GM18867 (cell line): Measurements from ENCODE around the gene RAP1GAP.

Experiments
- ATAC-seq: cut with Tn5 transposase; IDR thresholded peaks from one replicate; pipeline ENCODE4 v1.9.1; 2021; ENCODE audit warnings: mild to moderate bottlenecking, moderate library complexity; ENCODE audit not compliant: unreplicated experiment

The RAP1GAP gene

GRCh38 chr1:21663248-21663950, 5.8 kb downstream of the RAP1GAP start:
- no peak for ATAC-seq

GRCh38 chr1:21662426-21663247, 6.5 kb downstream of the RAP1GAP start:
- no peak for ATAC-seq

DNA sequence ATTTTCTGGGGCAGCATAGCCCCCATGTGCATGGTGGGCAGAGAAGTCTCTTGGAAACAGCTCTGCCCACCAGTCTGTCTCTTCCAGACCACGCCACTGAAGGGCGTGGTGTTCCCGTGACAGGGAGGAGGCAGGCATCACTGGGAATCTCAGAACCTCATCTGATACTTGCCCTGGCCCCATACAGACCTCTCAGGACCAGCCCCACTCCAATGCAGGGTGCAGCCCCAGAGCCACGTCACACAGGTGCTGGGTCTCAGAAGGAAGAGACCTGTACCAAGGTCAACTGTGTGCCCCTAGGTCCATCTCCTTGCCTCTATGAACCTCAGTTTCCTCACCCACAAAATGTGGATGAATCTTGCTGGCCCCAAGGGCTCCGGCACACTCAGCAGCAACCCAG, 7.3 kb downstream of the RAP1GAP start:
- ATAC-seq: no peak

DNA sequence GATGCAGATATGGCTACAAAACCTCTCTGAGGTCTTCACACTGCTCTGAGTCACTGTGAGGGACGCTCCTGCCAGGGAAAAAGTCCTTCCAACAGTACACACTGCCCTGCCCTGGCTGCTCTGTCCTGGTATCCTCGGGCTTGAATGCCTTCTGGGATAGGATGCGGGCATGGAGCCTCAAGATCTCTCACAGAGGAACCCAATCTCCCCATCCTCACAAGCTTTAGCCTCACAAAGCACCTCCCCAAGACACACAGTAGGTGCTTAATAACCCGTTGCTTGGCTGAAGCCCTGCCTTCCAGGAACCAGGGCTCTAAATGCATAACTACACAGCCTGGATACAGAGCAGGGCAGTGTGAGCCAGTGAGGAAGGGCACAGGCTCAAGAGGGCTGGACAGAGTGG, 9.2 kb downstream of the RAP1GAP start:
- ATAC-seq: no peak

DNA sequence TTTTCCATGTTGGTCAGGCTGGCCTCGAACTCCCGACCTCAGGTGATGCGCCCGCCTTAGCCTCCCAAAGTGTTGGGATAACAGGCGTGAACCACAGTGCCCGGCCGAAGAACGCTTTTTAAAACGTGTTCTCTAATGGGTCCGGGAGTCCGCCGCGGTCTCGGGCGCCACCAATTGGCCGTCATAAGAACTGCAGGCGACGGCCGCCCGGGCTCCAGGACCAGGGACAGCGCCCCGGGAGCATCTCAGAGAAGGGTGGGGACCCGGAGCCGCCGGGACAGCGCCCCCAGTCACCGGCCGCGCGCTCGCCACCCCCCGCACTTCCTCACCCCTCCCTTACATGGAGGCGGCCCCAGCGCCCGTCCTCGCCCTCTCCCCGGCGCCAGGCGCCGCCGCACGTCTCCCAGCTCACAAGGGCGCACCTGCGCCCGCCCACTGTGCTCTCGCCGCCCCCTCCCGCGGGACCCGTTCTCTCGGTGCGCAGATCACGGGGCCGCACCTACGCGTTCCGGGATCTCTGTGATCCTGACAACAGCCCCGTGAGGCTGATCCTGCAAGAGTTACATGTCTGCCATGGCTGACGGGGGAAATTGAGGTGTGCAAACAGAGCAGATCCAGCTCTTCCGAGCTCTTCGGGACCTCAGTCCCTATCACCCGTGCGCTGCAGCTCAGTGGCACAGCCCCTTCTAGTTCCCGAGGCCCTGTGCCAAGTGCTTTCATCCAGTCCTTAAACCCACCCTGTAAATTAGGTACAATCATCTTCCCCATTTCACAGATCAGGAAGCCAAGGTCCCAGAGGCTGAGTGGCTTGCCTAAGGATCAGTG, 9.8 kb downstream of the RAP1GAP start:
- peak; percentile 56 for ATAC-seq

DNA sequence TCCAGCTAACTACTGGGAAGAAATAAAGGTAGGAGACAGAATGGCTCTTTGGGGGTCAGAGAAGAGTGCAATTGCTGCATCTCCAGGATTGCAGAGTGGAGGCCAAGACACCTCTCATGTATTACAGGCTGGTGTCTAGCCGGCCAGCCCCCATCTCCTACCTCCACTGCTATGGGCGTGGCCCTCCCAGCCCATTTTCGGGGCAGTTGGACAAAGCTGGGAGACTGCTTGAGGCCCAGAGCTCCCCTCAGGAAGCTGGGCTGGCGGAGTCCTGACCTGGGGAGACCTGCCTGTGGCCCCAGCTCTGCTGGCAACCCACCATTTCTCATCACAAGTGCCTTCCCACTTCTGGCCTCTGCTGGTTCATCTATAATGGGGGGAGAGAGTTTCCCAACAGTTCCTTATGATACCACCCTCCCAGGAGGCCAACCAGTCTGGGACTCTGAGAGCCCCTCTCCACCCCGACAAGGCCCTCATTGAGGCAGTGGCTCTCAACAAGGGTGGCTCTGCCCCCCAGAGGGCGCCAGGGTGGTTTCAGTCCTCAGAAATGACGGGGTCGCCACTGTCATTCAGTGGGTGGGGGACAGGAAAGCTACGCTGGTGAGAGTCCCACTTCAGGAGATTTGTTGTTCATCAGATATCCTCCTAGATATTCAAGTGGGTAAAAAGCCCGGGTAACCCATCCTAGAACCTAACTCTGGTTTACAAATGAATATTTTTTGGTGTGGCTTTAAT, 11.5 kb downstream of the RAP1GAP start:
- no peak for ATAC-seq

DNA sequence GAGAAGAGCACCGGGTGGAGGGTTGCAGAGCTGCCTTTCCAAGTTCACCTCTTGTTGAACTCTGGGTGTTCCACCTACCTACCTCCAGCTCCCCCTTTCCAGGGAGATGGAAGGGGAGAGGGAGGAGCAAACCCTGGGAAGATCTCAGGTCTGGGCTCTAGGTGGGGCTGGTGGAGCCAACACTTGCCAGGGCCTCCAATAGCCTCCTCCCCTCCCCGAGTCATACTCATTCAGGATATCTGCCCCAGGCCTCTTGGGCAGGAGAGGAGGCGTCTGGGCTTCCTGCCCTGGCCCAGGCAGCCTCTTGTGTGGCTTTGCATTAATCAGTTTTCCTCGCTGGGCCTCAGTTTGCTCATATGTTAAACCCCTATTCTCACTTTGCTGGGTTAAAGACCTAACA, 13.4 kb downstream of the RAP1GAP start:
- no peak for ATAC-seq

- no peak for ATAC-seq
Observed at GRCh38 chr1:21655259-21655658, 13.9 kb downstream of the RAP1GAP start.

GRCh38 chr1:21654209-21654608, 14.9 kb downstream of the RAP1GAP start:
- ATAC-seq: no peak

DNA sequence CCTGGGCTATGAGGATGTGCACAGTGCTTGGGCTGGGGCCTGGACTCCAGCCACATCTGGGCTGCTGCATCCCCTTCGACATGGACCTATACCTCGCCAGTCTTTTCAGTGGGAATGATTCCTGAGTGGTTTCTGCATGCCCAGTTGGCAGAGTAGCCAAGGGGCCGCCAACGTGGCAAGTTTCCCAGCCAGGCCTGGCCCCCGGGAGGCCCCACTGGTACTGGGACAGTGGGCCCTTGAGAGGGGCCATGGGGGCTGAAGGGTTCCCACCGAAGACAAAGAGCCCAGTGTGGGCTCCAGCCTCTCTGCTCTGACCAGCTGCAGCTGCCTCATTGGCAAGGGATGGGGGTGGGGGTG, 15.4 kb downstream of the RAP1GAP start:
- no peak for ATAC-seq

- ATAC-seq: no peak
Observed at GRCh38 chr1:21652937-21653743, 16.0 kb downstream of the RAP1GAP start.

GRCh38 chr1:21652101-21652936, 16.8 kb downstream of the RAP1GAP start:
- no peak for ATAC-seq

GRCh38 chr1:21651214-21652042, 17.7 kb downstream of the RAP1GAP start:
- ATAC-seq: no peak

DNA sequence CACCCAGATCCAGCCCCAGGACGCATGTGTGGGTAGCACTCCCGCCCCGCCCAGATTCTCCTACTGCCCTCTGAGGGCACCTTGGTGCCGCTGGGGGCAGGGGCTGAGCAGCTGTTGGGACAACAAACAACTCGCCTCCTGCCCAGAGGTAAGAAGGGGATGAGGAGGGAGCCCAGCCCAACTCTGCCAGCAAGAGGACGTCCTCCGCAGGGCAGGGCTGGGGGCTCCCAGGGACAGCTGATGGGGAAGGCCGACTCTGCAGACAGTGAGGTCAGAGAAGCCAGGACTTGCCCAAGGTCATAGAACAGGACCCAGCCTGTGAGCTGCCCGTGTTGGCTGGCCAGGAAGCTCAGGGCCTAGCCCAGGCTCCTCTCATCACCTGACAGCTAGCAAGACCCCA, 18.8 kb downstream of the RAP1GAP start:
- ATAC-seq: no peak

DNA sequence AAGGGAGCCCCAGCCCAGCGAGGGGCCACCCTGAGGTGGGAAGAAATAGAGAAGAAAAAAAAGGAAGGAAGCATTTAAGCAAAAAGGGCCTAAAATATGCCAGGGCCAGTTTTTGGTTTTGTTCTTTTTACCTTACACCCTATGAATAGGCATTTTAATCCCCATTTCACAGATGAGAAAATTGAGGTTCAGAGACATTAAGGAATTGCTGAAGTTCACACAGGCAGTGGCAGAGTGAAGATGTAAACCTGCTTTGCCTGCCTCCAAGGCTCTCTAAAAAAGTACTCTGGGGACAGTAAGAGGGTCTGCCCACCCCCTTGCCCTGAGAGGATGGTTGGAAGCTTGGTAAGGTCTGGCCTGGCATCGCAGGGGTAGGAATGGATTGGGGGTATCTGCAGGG, 19.8 kb downstream of the RAP1GAP start:
- no peak for ATAC-seq

DNA sequence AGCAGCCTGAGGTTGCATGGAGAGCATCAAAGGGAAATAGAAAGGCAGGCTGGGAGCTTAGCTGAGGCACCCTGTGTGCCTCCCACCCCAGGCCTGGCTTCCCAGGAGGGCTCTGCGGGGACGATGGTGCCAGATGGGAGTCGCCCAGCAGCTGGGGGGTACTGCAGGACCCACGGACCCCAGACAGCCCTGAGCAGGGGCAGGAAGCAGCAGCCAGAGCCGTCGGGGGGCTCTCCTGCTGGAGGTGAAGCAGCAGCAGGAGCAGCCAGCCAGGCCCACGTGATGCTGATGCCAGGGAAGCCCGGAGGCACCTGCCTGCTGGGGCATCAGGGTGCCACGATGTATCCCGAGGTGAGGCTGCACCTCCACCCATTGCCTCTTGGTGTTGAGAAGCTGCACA, 20.4 kb downstream of the RAP1GAP start:
- no peak for ATAC-seq

GRCh38 chr1:21648352-21648730, 20.8 kb downstream of the RAP1GAP start:
- no peak for ATAC-seq
